Fibroblast of lung (primary cell): ENCODE measurements around the gene CRBN.

Experiments
- EZH2 ChIP-seq: IDR thresholded peaks from 2 replicates; pipeline ENCODE4 v1.5.1; 2012; ENCODE audit warnings: low read length, control low read depth, mild to moderate bottlenecking; ENCODE audit errors: missing control alignments
- TF ChIP-seq, protein P1 (sequence below), 2 donors: IDR thresholded peaks in 1 of 2; conservative IDR thresholded peaks in 1 of 2; 1 replicate in 1 of 2; 2 replicates in 1 of 2; pipeline ENCODE4 v1.5.1; 2011 to 2012; ENCODE audit warnings: low read length in 2 of 2, control low read depth in 1 of 2, inconsistent platforms in 1 of 2, low read depth in 1 of 2, mild to moderate bottlenecking in 1 of 2

DNA sequence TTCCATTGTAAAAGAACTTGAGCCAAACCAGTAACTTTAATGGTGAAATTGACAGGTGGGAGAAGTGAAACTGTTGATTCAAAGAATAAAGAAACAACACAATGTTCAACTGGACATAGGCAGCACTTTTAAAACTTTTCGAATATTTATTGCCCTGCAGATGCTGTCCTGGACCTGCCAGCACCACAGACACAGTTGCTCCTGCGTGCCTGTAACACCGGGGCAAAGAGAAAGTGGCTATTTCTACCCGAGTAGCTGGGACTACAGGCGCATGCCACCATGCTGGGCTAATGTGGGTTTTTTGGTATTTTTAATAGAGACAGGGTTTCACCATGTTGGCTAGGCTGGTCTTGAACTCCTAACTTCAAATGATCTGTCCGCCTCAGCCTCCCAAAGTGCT lies 76.7 kb downstream of the CRBN start:
- TF ChIP-seq, protein P1, sequence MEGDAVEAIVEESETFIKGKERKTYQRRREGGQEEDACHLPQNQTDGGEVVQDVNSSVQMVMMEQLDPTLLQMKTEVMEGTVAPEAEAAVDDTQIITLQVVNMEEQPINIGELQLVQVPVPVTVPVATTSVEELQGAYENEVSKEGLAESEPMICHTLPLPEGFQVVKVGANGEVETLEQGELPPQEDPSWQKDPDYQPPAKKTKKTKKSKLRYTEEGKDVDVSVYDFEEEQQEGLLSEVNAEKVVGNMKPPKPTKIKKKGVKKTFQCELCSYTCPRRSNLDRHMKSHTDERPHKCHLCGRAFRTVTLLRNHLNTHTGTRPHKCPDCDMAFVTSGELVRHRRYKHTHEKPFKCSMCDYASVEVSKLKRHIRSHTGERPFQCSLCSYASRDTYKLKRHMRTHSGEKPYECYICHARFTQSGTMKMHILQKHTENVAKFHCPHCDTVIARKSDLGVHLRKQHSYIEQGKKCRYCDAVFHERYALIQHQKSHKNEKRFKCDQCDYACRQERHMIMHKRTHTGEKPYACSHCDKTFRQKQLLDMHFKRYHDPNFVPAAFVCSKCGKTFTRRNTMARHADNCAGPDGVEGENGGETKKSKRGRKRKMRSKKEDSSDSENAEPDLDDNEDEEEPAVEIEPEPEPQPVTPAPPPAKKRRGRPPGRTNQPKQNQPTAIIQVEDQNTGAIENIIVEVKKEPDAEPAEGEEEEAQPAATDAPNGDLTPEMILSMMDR (conservative IDR thresholded peaks at IDR 0.05 in 1 of 2, IDR thresholded peaks at IDR 0.05 in 1 of 2; ENCODE audit: low read depth in 1 of 2, low read length in 2 of 2), result no peak
- no peak for TF ChIP-seq EZH2
